GM21576 (cell line): Measurements from ENCODE around the gene LPCAT1.

Experiments
- ATAC-seq: cut with Tn5 transposase; IDR thresholded peaks from one replicate; pipeline ENCODE4 v1.9.1; 2021; ENCODE audit warnings: mild to moderate bottlenecking, moderate library complexity; ENCODE audit not compliant: unreplicated experiment

The LPCAT1 gene

GRCh38 chr5:1446602-1447343 is 77.0 kb downstream of the LPCAT1 start:
- no peak for ATAC-seq

- no peak for ATAC-seq
Measured at GRCh38 chr5:1445689-1446601, 77.8 kb downstream of the LPCAT1 start.

GRCh38 chr5:1445313-1445688 is 78.5 kb downstream of the LPCAT1 start, which contains the start of gene SLC6A3:
Gene SLC6A3, minus strand, starts transcription at chr5:1445440. Its CDS starts 2,243 bp downstream, at chr5:1443197.
- no peak for ATAC-seq

GRCh38 chr5:1444361-1445189 is 79.2 kb downstream of the LPCAT1 start:
- ATAC-seq, result no peak

DNA sequence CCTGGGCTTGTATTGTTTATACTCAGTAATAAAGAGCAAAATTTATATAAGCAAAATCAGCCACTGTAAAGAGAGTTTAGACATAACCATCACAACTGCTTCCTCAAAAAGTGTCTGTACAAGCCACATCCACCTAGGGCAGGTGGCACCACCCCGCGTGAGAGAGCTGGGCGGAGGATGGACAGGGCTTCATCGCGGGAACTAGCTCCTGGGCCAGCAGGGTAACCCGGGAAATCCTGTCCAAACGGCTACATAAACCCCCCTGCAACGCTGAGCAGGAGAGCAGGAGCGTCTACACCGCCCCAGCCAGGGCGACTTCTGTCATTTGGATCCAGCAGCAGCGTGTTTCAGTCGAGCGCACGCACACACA is 79.8 kb downstream of the LPCAT1 start:
- no peak for ATAC-seq

DNA sequence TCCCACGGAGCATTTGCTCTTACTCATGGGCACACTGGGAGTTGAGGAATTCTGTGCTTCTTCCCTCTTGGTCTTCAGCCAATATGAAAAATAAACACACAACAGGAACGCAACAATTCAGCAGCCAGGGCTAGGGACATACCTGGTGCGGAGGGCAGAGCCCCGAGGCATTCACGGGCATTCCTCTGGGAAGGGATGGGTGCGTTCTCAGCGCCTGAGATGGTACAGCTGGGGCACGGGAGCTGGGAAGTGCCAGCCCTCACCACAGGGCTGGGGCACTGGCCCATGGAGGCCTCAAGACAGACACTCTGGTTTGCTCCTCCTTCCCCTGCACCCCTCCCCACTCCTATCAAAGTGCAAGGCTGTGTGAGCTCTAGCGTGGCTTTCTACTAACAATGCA is 80.6 kb downstream of the LPCAT1 start:
- no peak for ATAC-seq

DNA sequence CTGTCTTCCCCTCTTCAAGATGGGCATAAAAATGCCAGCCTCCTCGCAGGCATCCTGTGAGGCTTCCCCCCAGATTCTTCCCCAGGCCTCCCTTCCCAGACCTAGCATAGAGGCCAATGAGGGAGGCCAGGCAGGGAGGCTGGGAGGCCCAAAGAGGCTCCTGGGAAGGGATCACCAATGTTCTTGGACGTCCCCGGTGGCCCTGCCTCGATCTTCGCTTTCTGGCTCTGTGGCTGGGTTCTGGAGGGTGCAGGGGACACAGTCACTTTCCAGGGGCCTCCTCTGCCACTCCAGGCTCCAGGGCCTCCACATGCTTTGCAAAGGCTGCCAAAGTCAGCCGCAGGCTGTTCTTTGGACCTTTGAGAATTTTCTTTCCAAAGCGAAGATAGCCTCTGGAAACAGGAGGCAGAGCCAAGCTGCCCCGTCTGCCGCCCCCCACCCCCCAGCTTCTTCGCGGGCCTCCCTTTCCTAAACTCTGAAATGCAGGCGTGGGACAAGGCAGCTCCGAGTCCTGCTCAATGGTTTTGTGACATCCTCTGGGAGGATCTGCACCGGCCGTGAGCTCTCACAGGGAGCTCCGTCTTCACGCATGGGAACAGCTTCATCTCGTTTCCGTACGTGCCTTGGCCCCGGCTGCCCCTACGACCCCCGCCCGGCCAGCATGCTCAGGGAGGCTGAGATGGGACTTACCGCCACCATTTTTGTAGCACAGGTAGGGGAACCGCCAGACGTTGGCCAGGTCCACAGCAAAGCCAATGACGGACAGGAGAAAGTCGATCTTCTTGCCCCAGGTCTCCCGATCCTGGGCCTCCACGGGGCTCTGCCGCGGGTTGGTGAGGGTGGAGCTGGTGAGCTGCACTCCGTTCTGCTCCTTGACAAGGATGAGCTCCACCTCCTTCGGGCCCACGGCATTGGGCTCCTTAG is 81.3 kb downstream of the LPCAT1 start:
- ATAC-seq, result no peak

DNA sequence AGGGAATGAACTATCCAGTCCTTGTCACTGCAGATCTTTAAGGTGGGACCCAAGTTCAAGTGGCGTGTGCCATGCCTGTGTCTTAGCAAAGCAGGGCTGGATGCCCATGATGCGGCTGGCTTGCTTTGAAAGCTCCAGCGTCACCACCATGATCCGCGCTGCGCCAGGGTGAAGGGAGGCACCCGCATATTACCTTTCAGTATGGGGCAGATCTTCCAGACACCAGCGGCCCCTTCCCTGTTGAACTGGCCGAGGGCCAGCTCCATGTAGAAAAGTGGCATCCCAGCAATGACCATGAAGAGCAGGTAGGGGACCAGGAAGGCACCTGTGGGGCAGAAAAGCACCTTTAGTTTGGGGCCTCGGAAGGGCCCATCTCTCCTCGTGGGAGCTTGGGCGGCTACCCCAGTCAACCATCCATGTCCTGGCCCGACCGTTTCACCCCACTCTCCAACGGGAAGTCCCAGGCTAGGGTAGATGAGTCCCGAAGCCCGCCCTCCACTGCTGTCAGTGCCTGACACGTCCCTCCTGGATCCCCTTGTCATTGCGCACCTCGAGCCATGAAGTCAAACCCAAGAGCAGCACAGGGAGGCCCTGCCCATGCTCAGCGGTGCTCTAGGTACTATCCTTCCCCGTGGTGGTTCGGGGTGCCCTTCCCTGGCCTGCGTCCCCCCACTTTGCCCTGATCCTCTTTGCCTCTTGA is 82.4 kb downstream of the LPCAT1 start:
- ATAC-seq, result no peak

DNA sequence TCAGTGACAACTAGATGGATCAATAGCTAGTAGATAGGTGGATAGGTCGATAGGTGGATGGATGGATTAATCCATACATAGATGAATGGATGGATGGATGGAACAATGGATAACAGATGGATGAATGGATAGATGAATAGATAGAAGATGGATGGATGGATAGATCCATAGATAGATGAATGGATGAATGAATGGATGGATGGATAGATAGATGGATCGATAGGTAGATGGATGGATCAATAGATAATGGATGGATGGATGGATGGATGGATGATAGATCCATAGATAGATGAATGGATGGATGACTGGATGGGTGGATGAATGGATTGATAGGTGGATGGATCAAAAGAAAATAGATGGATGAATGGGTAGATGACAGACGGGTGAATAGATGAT is 83.7 kb downstream of the LPCAT1 start:
- no peak for ATAC-seq

DNA sequence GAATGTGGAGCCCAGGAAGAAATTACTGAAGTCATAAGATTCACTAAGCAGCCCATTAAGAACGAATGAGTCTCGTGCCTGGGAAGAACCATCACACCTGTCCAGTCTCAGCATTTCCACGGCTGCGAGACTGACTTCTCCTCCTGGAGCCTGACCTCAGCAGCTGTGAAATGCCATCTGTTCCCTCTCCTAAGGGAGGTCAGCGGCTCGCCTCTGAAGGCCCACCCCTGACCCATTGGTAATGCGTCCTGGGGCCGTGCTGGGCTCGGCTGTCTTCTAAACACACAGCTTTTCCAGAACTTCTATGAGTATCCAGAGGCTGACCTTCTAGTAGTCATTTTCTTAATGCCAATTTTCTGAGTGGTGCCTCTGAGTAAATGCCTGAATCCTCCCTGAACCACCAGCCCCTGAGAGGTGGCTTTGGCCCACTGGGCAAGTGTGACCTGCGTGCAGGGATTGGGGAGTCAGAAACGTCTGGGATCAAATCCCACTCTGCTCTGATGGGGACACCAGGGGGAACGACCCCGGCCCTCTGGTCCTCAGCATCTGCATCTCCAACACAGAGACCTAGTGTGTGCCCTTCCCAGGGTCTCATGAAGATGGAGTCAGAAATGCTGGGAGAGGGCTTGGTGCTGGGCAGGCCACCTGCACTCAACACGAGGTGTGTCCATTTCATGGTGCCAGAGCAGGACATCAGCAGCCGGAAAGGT is 84.2 kb downstream of the LPCAT1 start:
- ATAC-seq, result no peak

DNA sequence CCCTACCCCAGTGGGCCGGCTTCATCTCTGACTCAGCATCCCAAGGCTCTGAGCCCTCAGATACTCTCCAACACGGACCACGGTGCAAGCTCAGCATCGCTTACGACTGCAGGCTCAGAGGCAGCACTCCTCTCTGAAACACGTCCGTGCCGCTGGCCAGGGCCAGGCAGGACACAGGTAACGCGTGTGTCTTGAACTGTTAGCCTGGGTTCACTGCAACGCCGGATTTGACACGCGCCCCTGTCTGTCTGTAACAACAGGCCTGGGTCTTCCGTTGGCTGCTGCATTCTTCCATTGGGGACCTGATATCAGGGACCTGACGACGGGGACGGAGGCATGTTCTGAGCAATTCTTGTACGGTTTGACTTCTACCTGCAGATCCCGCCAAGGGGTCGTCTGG is 84.9 kb downstream of the LPCAT1 start:
- ATAC-seq, result no peak

DNA sequence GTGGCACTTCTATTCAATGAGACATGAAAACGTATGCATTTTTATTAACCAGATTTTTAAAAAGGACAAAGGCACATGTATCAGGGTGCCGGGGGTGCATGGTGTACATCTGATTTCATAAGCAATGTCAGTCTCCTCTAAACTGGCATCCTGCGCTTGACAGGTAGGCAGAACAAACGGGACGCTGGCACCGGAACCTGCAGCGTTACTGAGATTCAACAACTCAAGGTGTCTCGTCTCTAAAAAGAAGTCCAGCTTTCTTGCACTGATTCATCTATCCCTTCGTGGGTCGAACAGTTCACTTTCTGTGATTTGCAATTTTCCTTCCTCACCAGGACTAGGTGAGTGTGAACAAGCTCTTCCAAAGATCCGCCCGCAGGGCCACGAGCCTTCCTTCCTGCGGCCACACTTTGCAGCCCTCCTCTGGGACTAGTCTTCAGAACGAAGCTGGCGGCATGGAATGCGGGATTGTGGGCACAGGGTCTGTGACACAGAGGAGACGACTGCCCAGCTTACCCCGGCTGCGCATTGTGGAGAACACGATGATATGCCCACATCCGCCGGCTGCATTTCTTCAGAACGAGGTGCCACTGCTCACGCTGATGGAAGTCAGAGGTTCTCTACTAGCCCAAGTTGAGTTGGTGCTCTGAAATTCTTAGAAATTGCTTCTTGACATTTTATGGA is 85.7 kb downstream of the LPCAT1 start:
- ATAC-seq, result no peak

DNA sequence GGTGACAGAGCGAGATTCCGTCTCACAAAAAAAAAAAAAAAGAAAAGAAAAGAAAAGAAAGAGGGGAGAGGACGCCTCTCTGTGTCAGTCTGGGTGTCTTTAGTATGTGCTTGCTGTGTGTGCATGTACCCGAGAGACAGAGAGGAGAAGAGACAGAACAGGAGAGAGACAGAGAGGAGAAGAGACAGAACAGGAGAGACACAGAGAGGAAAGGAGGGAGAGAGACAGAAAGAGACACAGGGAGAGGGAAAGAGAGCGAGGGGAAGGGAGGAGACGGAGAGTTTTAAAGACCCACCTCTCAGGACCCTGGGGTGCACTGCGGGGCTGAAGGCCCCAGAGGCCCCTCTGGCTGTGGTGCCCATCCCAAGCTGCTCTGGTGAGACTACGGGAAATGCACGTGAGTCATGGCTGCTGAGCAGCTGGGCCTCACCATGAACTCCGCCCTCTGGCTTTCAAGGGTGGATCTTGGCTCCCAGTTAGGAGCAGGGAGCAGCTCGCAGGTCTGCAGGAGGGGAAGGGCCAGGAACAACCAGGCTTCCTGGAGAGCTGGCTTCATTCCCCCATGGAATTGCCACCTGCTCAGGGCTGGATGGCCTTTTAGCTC is 86.4 kb downstream of the LPCAT1 start:
- no peak for ATAC-seq

DNA sequence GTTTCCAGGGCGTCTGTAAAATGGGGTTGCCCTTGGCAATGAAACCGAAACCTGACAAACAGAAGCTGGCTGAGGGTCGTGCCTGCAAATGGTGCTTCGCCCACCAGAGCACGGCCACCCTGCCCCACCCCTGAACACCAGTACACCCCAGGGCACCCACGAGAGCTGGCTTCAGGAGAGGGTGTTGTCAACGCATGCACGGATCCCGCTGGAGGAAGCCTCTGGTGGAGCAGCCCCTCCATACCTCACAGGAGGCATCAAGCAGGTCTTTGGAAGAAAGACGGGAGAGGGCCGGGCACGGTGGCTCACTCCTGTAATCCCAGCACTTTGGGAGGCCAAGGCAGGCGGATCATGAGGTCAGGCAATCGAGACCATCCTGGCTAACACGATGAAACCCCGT is 87.1 kb downstream of the LPCAT1 start:
- no peak for ATAC-seq

DNA sequence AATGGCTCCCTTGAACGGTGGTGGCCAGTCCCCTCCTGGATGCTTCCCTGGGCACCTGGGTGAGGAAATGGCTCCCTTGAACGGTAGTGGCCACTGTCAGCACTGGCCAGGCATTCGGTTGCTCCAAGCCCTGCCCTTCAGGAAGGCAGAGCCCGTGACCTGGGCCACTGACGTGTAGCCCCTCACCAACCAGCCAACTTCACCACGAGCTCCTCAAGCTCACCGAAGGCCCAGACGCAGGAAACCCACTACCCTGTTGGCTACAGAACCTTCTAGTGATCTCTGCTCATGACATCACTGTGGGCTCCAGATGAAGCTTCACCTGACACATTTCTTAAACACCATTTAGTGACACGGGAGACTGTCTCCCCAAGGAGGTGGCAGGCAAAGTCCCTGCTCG is 87.7 kb downstream of the LPCAT1 start:
- ATAC-seq, result no peak

DNA sequence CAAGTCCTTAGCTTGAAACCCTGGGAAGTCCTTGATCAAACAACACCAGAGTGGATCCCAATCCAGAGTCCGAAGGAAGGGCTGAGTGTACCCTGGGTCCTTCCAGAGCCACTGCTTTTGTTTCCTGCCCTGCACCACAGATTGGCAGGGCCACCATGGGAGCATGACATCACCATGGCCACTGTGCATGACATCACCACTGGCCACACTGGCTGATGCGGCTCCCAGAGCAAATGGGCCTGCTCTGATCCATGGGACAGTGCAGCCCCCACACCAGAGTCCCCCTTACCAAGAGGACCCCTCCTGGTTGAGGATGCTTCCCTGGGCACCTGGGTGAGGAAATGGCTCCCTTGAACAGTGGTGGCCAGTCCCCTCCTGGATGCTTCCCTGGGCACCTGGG is 88.4 kb downstream of the LPCAT1 start:
- ATAC-seq, result no peak

DNA sequence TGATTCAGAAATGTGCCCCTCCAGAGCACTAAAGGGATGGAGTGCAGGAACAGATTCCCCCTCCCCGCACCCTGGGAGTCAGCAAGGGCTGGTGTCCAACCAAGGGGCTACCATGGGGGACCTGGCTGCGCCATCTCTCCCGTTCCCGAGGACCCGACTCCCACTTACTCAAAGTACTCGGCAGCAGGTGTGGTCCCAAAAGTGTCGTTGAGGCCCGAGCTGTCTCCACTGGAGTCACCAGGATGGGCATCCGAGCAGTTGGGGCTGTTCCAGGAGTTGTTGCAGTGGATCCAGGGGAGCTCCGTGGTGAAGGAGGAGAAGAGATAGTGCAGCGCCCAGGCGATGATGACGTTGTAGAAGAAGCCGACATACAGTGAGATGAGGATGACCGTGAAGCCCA is 91.5 kb downstream of the LPCAT1 start:
- no peak for ATAC-seq

DNA sequence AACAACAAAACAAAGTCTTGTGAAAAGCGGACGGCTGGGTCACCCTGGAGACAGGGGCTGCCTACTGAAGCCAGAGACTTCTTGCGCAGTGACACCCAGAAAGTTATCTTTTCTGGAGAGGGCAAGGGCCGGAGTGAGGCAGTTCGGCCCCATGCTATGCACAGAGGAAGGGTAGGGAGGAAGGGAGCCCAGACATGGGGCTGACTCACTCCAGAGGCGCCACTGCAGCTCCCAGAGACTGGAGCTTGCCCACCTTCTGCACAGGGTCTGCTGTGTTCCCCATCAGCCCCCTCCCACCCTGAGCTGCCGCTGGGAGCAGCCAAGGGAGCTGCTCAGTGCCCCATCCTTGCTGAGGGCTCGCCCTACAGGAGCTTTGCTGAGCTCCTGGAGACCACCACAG is 91.9 kb downstream of the LPCAT1 start:
- no peak for ATAC-seq
